Measurements from ENCODE around the gene CYB5D1.

Gene CYB5D1

GRCh38 chr17:7886227-7887037 is 28.6 kb downstream of the CYB5D1 start:
- peak overlapping the region; percentile 80 for H3K4me3 ChIP-seq (ENCODE audit: low read depth, low read length)
- TF ChIP-seq, protein P1, sequence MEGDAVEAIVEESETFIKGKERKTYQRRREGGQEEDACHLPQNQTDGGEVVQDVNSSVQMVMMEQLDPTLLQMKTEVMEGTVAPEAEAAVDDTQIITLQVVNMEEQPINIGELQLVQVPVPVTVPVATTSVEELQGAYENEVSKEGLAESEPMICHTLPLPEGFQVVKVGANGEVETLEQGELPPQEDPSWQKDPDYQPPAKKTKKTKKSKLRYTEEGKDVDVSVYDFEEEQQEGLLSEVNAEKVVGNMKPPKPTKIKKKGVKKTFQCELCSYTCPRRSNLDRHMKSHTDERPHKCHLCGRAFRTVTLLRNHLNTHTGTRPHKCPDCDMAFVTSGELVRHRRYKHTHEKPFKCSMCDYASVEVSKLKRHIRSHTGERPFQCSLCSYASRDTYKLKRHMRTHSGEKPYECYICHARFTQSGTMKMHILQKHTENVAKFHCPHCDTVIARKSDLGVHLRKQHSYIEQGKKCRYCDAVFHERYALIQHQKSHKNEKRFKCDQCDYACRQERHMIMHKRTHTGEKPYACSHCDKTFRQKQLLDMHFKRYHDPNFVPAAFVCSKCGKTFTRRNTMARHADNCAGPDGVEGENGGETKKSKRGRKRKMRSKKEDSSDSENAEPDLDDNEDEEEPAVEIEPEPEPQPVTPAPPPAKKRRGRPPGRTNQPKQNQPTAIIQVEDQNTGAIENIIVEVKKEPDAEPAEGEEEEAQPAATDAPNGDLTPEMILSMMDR (IDR thresholded peaks at IDR 0.05; ENCODE audit: low read depth, low read length): no peak

- TF ChIP-seq, protein P1 (IDR thresholded peaks at IDR 0.05; ENCODE audit: low read depth, low read length): no peak
- peak overlapping the region; percentile 80 for H3K4me3 ChIP-seq (ENCODE audit: low read depth, low read length)
Measured at GRCh38 chr17:7887038-7887481, 29.3 kb downstream of the CYB5D1 start.

DNA sequence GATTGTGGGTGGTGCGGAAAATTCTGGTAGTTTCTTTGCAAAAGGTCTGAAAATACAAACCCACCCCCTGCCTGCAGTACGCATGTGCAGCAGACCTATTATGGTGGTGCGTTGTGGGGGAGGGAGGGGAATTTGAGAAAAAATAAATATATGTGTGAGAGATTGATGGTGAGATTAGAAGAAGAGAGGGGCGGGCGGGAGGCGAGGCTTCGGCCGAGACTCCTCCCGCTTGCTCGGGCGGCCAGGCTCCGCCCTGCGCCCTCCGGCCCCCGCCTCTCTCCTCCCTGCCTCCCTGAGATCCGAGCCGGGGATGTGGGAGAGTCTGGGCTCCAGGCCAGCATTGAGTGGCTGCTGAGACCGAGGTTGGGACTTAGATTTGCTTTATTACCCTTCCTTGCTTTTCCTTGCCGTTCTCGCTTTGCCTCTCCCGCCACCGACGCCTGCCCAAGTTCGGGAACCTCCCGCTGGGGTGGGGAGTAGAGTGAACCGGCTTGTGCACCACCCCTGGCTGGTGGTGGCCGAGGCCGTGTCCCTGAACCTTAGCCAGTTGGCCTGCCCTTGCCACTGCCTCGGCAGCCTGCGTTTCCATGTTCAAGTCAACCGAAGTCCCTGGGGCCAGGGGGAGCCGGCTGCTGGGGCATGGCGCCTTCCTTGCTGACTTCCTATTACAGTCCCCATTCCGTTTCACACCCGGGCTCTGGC is 29.8 kb downstream of the CYB5D1 start:
- TF ChIP-seq, protein P1 (IDR thresholded peaks at IDR 0.05; ENCODE audit: low read depth, low read length): no peak
- H3K4me3 ChIP-seq (ENCODE audit: low read depth, low read length): peak overlapping the region; percentile 80

DNA sequence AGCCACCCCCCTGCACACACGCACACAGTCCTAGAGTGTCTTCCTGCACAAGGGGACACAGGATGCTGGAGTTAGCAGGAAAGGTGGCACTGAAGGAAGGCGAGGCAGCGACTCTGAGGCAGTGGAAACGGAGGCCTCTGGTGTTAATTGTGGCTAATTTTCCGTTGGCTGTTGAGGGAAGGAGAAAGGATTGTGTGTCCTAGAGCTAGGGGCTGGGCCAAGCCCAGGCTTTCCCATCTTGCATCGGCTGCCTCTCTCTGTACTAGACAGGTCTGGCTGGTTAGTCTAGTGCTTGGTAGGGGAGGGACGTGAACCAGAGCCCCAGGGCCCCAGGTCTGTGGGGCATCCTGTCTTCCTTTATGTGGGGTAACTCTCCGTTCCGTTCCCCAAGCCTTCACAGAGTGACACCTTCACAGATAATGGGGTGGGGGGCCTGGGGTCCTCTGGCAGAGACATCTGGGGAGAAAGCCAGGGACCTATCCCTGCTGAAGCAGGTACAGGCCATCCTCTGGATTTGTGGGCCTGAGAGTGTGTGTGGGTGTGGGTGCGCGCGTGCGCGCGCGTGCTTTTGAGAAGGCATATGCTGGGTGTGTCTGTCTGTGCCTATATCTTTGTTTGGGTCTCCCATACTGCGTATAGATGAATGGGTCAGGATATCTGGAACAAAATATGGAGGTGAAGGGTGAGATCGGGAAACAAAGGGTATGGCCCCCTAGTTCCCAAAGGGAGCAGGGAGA is 30.5 kb downstream of the CYB5D1 start, which contains the start of gene CHD3:
CHD3 (plus strand) TSS at position 606 of the 737 bp plus-strand sequence. CDS start 212 bp downstream, outside the sequence.
- TF ChIP-seq, protein P1 (IDR thresholded peaks at IDR 0.05; ENCODE audit: low read depth, low read length): no peak

DNA sequence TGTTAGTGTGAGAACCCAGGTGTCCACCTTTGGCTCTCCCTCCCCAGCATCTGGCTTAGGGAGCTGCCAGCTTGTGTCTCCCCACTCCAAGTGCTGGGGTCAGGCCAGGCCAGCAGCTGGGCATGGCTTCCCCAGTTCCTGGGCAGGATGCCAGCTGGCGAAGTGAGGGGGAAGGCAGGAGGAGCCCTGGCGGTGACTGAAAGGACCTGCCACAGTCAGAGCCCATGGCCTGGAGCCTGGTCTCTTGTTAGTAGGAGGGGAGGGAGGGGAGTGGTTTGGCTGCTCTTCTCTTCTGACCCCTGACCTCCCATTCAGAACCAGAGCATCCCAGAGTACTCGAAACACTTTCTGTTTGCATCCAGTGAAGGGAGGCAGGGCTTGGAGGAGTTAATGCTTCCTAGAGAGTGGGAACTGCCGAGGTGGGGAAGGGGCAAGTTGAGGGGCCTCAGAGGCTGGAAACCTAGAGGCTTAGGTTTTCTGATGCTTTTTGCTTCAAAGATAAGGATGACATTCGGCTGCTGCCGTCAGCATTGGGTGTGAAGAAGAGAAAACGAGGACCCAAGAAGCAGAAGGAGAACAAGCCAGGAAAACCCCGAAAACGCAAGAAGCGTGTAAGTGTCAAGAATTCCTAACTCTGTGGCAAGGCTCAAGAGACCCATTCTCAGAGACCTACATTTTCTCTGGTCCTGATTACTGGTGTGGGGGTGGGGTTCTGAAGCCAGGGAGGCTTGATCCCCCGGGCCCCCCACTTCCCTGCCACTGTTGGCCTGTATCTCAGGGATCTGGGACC is 31.6 kb downstream of the CYB5D1 start:
- TF ChIP-seq, protein P1 (IDR thresholded peaks at IDR 0.05; ENCODE audit: low read depth, low read length): peak; percentile 40; the same call in 1 of the 2 replicates
- no peak overlapping the region for H3K4me3 ChIP-seq (ENCODE audit: low read depth, low read length)

More for the DNA sequence above, 30.5 kb downstream of the CYB5D1 start, which contains the start of gene CHD3:
- peak within 1 kb of the TSS; percentile 62 for H3K4me3 ChIP-seq (ENCODE audit: low read depth, low read length)

DNA sequence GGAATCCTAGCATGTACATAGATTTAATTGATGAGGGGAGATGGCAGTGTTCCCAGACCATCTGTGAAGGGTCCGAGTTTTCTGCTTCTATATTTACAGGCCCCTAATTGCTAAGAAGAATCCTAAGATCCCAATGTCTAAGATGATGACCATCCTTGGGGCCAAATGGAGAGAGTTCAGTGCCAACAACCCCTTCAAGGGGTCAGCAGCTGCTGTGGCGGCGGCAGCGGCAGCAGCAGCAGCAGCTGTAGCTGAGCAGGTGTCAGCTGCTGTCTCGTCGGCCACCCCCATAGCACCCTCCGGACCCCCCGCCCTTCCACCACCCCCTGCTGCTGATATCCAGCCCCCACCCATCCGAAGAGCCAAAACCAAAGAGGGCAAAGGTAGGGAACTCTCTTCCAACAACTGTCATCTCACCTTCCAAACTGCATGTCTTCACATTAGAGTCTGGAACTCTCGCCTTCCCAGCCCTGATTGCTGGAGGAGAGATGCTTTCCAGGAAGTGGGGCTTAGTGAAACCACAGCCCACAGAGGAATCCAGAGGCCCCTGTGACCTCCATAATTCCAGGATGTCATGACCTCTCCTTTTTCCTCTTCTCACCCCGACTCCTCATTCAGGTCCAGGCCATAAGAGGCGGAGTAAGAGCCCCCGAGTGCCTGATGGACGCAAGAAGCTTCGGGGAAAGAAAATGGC is 35.5 kb downstream of the CYB5D1 start:
- H3K4me3 ChIP-seq (ENCODE audit: low read depth, low read length): no peak overlapping the region
- TF ChIP-seq, protein P1 (IDR thresholded peaks at IDR 0.05; ENCODE audit: low read depth, low read length): no peak

Measured in WI38 (cell line).